ENCODE results near the gene SLC25A12.

DNA sequence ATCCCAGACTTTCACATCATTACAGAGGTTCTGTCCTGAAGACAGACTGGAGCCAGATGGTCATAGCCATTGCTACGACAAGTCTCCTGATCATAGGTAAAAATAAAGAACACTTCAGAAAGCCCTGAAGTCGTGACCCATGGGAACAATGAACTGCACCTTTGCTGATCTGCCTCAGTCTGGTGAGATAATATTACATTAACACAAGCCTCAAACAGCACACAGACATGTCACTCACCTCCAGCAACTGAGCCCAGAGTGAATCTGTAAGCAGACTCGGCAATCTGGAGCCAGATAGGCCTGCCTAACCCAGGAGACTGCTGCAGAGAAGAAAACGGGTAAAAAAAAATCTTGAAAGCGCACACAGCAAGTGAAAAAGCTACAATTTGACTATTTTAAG lies 79.2 kb downstream of the SLC25A12 start:
- TF ChIP-seq, protein P1, sequence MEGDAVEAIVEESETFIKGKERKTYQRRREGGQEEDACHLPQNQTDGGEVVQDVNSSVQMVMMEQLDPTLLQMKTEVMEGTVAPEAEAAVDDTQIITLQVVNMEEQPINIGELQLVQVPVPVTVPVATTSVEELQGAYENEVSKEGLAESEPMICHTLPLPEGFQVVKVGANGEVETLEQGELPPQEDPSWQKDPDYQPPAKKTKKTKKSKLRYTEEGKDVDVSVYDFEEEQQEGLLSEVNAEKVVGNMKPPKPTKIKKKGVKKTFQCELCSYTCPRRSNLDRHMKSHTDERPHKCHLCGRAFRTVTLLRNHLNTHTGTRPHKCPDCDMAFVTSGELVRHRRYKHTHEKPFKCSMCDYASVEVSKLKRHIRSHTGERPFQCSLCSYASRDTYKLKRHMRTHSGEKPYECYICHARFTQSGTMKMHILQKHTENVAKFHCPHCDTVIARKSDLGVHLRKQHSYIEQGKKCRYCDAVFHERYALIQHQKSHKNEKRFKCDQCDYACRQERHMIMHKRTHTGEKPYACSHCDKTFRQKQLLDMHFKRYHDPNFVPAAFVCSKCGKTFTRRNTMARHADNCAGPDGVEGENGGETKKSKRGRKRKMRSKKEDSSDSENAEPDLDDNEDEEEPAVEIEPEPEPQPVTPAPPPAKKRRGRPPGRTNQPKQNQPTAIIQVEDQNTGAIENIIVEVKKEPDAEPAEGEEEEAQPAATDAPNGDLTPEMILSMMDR (conservative IDR thresholded peaks at IDR 0.05; ENCODE audit: low read depth, low read length): no peak
- no peak for TF ChIP-seq EZH2 (IDR thresholded peaks at IDR 0.05; ENCODE audit: borderline replicate concordance, low read depth, low read length, poor library complexity, severe bottlenecking)
